Neural cell (in vitro differentiated cells): Measurements from ENCODE around the gene PODXL2. TPM values are rescaled to one million over a fixed set of nuclear protein-coding genes. Genes with fewer than 3 reads are reported as not detected.
A peak's percentile ranks its signal among the peaks of the same experiment; 100 is the strongest.

Experiments used
- H2AFZ ChIP-seq: fragments of 200-600, 300-800 bp; sonication (generic), shearing (Covaris generic); 2 replicates; pipeline ENCODE4 v1.6.0; 2014; ENCODE audit warnings: low read depth, mild to moderate bottlenecking, antibody characterized with exemption, low read length, moderate library complexity
- H3F3A ChIP-seq: fragments of 200-600 bp; shearing (Covaris generic); 2 replicates; pipeline ENCODE4 v1.6.1; 2016; ENCODE audit warnings: mild to moderate bottlenecking, moderate library complexity, mixed read lengths, antibody characterized with exemption, low read length; ENCODE audit not compliant: insufficient read depth, poor library complexity, severe bottlenecking
- H3K27ac ChIP-seq: fragments of 200-600, 300-800 bp; sonication (generic), shearing (Covaris generic); 2 replicates; pipeline ENCODE4 v1.5.1; 2014; ENCODE audit warnings: mild to moderate bottlenecking, low read length, moderate library complexity
- H3K27me3 ChIP-seq: fragments of 300-800, 200-600 bp; sonication (generic), shearing (Covaris generic); 2 replicates; pipeline ENCODE4 v1.6.0; 2014; ENCODE audit warnings: mild to moderate bottlenecking, low read depth, low read length, moderate library complexity; ENCODE audit not compliant: insufficient read depth
- H3K36me3 ChIP-seq: fragments of 300-800, 200-600 bp; sonication (generic), shearing (Covaris generic); 2 replicates; pipeline ENCODE4 v1.5.1; 2014; ENCODE audit warnings: mild to moderate bottlenecking, antibody characterized with exemption, low read length, moderate library complexity; ENCODE audit not compliant: insufficient read depth
- H3K4me2 ChIP-seq: fragments of 300-800, 200-600 bp; sonication (generic), shearing (Covaris generic); 2 replicates; pipeline ENCODE4 v1.6.0; 2014; ENCODE audit warnings: mild to moderate bottlenecking, low read length
- H3K4me3 ChIP-seq: fragments of 300-800, 200-600 bp; sonication (generic), shearing (Covaris generic); 2 replicates; pipeline ENCODE4 v1.5.1; 2014; ENCODE audit warnings: mild to moderate bottlenecking, low read length, moderate library complexity
- H3K79me2 ChIP-seq: fragments of 200-600 bp; shearing (Covaris generic); replicated peaks from 2 replicates; pipeline ENCODE4 v1.6.0; 2014; ENCODE audit warnings: mild to moderate bottlenecking, low read length, moderate library complexity; ENCODE audit not compliant: insufficient read depth
- H3K9ac ChIP-seq: fragments of 300-800, 200-600 bp; sonication (generic), shearing (Covaris generic); 2 replicates; pipeline ENCODE4 v1.6.1; 2016; ENCODE audit warnings: mild to moderate bottlenecking, low read length, mixed read lengths
- H3K9me2 ChIP-seq: fragments of 200-600 bp; shearing (Covaris generic); 2 replicates; pipeline ENCODE4 v1.6.1; 2016; ENCODE audit warnings: mild to moderate bottlenecking, low read length, mixed read lengths; ENCODE audit not compliant: insufficient read depth
- H3K9me3 ChIP-seq: fragments of 200-600, 300-800 bp; sonication (generic), shearing (Covaris generic); 2 replicates; pipeline ENCODE4 v1.6.1; 2016; ENCODE audit warnings: mild to moderate bottlenecking, mixed run types, low read length, moderate library complexity, mixed read lengths
- H4K20me1 ChIP-seq: fragments of 200-600 bp; shearing (Covaris generic); 2 replicates; pipeline ENCODE4 v1.6.1; 2016; ENCODE audit warnings: mild to moderate bottlenecking, mixed run types; ENCODE audit not compliant: insufficient read depth
- EP300 ChIP-seq: fragments of 450-650 bp; conservative IDR thresholded peaks from 2 replicates; pipeline ENCODE4 v1.6.1; 2014; ENCODE audit warnings: antibody characterized with exemption, mild to moderate bottlenecking, moderate library complexity; ENCODE audit not compliant: poor library complexity, severe bottlenecking
- EZH2 ChIP-seq: fragments of 200-600, 300-800 bp; shearing (Covaris generic), sonication (generic); IDR thresholded peaks from 2 replicates; pipeline ENCODE4 v1.6.1; 2014; ENCODE audit warnings: antibody characterized with exemption, low read length, borderline replicate concordance, mild to moderate bottlenecking; ENCODE audit not compliant: insufficient read depth, poor library complexity, severe bottlenecking
- MXI1 ChIP-seq: fragments of 450-650 bp; conservative IDR thresholded peaks from 2 replicates; pipeline ENCODE4 v1.6.1; 2014; ENCODE audit warnings: antibody characterized with exemption, mild to moderate bottlenecking; ENCODE audit not compliant: poor library complexity, severe bottlenecking
- POLR2AphosphoS5 ChIP-seq: IDR thresholded peaks from 2 replicates; pipeline ENCODE4 v1.6.1; 2012
- RAD21 ChIP-seq: fragments of 450-650 bp; conservative IDR thresholded peaks from 2 replicates; pipeline ENCODE4 v1.6.1; 2014; ENCODE audit warnings: antibody characterized with exemption, mild to moderate bottlenecking, moderate library complexity
- SMC3 ChIP-seq: fragments of 450-650 bp; conservative IDR thresholded peaks from 2 replicates; pipeline ENCODE4 v1.6.1; 2014; ENCODE audit warnings: antibody characterized with exemption, mild to moderate bottlenecking, moderate library complexity; ENCODE audit not compliant: poor library complexity
- TAF1 ChIP-seq: IDR thresholded peaks from 2 replicates; pipeline ENCODE4 v1.6.1; 2012; ENCODE audit warnings: low read depth
- polyA plus RNA-seq: library from polyadenylated mRNA; depleted of rRNA; stranded (reverse); fragments of >200 nt; gene quantifications from 2 replicates; pipeline ENCODE4 v1.2.3, GENCODE V29; 2014
- TF ChIP-seq, protein P1 (sequence below): IDR thresholded peaks from 2 replicates; pipeline ENCODE4 v1.6.1; 2012; ENCODE audit warnings: borderline replicate concordance
- TF ChIP-seq, protein P2 (sequence below): fragments of 450-650 bp; IDR thresholded peaks from 2 replicates; pipeline ENCODE4 v1.5.1; 2014; ENCODE audit warnings: antibody characterized with exemption, mild to moderate bottlenecking, moderate library complexity; ENCODE audit not compliant: poor library complexity, severe bottlenecking

PODXL2 gene
- polyA plus RNA-seq, 1 donor from 2014 or later, result 266 TPM

DNA sequence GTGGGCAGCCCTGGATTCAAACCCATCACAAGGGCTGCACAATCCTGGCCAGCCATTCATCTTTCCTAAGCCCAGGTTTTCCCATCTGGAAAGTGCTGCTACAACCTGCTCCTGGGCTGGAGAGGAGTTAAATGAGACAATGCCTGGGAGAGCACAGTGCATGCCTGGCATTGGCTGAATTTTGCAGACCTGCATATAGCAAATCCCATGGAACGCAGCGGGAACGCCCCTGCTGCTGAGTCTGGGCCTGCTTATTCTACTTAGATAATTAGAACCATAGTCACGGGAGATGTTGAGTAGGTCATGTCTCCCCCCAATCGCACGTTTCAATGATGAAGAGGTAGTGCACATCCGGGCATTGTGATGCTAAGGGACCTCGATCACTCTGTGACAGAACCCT lies 90.4 kb downstream of the PODXL2 start:
- Histone ChIP-seq H3K27me3 (no peaks in the 10 kb centered on the region), H3K4me2 (no peak overlapping the region), H3K36me3 (no peaks in the 10 kb centered on the region), H3K9me2 (no peaks in the 10 kb centered on the region), H3K4me3 (no peak overlapping the region), H2AFZ (no peak overlapping the region), H3K79me2 (no peaks in the 10 kb centered on the region), H3K27ac (no peak overlapping the region), H3F3A (no peaks in the 10 kb centered on the region), H3K9me3 (no peaks in the 10 kb centered on the region), H3K9ac (no peak overlapping the region), H4K20me1 (no peaks in the 10 kb centered on the region)
- no peak for TF ChIP-seq RAD21

DNA sequence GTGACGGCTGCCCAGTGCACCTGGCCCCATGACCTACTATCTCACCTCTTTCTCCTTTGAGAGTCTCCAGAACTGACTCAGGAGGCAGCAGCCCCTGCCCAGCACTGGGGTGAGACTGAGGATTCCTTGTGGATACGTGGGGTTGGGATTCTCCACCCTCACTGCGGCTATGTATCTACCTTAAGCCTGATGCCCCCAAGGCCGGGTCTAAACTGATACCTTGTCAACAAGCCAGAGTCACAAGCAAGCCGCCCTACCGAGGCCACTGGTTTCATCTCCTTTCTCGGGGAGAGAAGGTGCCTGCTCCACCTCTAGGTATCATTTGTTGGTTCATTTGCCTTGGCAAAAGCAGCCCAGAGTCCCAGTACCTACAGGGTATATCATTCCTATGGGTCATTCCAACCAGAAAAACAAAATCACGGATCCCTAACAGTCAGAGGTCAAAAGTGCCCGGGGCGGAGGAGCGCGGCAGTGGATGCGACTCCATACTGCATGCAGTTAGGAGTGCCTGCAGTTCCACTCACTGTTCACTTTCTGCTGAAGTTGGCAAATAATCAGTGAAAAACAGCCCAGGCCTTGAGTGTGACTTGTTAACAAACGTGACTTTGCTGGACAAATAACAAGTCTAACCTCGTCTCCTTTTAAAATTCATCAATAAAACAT lies 91.3 kb downstream of the PODXL2 start:
- Histone ChIP-seq H3K9me3 (no peaks in the 10 kb centered on the region), H4K20me1 (no peaks in the 10 kb centered on the region), H3K4me3 (no peak overlapping the region), H3K27me3 (no peaks in the 10 kb centered on the region), H3K9me2 (no peaks in the 10 kb centered on the region), H3K79me2 (no peaks in the 10 kb centered on the region), H3K9ac (no peak overlapping the region), H2AFZ (no peak overlapping the region), H3K27ac (no peak overlapping the region), H3K4me2 (no peak overlapping the region), H3F3A (no peaks in the 10 kb centered on the region), H3K36me3 (no peaks in the 10 kb centered on the region)
- TF ChIP-seq POLR2AphosphoS5 (no peak), EZH2 (no peak)

DNA sequence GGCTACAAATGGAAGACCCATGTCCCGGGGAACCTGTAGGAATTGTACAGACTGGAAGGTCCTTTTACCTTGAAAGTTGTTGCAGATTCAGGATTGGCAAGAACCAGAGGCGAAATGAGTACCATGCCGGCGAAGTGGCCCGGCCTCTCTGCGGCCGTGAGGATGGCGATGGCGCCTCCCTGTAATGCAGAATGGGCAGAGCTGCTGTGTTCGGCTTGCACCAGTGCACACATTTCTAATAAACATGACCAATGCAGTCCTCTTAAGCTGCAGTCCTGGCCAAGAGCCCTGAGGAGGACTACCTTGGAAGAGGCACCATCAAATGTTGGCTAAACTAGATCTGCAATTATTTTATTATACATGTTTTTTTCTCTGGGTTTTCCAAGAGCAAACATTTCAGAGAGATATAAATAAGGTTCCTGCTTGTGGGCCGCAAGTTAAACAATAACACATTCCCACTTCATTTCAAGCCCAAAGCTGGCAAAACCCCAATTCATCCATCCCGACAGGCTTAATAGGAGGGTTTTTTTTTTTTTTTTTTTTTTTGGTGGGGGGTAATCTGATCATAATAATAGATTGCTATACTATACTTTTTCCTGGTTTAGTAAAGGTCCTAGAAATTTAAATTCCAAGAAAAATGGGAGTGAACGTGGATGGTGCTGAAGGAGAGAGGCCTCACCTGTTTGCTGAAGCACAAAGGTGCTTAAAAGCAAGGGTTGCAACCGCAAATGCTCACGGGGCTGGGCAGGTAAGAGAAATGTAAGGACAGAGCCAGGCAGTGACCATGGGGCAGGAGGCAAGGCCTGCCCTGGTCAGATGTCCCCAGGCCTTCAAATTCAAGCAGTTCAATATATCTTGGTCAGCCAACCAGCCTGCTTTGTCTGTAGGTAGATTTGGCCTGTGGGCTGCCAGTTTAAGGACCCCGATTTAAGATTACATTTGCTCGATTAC lies 92.3 kb downstream of the PODXL2 start:
- Histone ChIP-seq H3K4me3 (no peak overlapping the region), H3K27me3 (no peaks in the 10 kb centered on the region), H3F3A (no peaks in the 10 kb centered on the region), H3K9me3 (no peaks in the 10 kb centered on the region), H3K36me3 (no peaks in the 10 kb centered on the region), H3K9ac (no peak overlapping the region), H3K79me2 (no peaks in the 10 kb centered on the region), H3K4me2 (no peak overlapping the region), H3K9me2 (no peaks in the 10 kb centered on the region), H2AFZ (no peak overlapping the region), H3K27ac (peak overlapping the region; percentile 69), H4K20me1 (no peaks in the 10 kb centered on the region)
- TF ChIP-seq POLR2AphosphoS5, result no peak
- no peak for TF ChIP-seq TAF1
- TF ChIP-seq EP300, result no peak
- TF ChIP-seq RAD21, result no peak
- TF ChIP-seq, protein P1, sequence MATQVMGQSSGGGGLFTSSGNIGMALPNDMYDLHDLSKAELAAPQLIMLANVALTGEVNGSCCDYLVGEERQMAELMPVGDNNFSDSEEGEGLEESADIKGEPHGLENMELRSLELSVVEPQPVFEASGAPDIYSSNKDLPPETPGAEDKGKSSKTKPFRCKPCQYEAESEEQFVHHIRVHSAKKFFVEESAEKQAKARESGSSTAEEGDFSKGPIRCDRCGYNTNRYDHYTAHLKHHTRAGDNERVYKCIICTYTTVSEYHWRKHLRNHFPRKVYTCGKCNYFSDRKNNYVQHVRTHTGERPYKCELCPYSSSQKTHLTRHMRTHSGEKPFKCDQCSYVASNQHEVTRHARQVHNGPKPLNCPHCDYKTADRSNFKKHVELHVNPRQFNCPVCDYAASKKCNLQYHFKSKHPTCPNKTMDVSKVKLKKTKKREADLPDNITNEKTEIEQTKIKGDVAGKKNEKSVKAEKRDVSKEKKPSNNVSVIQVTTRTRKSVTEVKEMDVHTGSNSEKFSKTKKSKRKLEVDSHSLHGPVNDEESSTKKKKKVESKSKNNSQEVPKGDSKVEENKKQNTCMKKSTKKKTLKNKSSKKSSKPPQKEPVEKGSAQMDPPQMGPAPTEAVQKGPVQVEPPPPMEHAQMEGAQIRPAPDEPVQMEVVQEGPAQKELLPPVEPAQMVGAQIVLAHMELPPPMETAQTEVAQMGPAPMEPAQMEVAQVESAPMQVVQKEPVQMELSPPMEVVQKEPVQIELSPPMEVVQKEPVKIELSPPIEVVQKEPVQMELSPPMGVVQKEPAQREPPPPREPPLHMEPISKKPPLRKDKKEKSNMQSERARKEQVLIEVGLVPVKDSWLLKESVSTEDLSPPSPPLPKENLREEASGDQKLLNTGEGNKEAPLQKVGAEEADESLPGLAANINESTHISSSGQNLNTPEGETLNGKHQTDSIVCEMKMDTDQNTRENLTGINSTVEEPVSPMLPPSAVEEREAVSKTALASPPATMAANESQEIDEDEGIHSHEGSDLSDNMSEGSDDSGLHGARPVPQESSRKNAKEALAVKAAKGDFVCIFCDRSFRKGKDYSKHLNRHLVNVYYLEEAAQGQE, result no peak
- no peak for TF ChIP-seq MXI1
- no peak for TF ChIP-seq EZH2
- TF ChIP-seq, protein P2, sequence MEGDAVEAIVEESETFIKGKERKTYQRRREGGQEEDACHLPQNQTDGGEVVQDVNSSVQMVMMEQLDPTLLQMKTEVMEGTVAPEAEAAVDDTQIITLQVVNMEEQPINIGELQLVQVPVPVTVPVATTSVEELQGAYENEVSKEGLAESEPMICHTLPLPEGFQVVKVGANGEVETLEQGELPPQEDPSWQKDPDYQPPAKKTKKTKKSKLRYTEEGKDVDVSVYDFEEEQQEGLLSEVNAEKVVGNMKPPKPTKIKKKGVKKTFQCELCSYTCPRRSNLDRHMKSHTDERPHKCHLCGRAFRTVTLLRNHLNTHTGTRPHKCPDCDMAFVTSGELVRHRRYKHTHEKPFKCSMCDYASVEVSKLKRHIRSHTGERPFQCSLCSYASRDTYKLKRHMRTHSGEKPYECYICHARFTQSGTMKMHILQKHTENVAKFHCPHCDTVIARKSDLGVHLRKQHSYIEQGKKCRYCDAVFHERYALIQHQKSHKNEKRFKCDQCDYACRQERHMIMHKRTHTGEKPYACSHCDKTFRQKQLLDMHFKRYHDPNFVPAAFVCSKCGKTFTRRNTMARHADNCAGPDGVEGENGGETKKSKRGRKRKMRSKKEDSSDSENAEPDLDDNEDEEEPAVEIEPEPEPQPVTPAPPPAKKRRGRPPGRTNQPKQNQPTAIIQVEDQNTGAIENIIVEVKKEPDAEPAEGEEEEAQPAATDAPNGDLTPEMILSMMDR, result no peak
- no peak for TF ChIP-seq SMC3
